Vagina (tissue), 2 donors: Measurements from ENCODE around the gene GABRA5.

Source experiments
- POLR2A ChIP-seq, 2 donors: fragments of 450-650 bp; IDR thresholded peaks; one replicate each; pipeline ENCODE4 v1.6.1; 2017; ENCODE audit warnings: antibody characterized with exemption in 2 of 2, mild to moderate bottlenecking in 2 of 2, moderate library complexity in 2 of 2
- POLR2AphosphoS5 ChIP-seq, 2 donors: sonication (generic); formaldehyde crosslinking; IDR thresholded peaks; one replicate each; pipeline ENCODE4 v1.9.0; 2017; ENCODE audit warnings: antibody characterized with exemption in 2 of 2, mild to moderate bottlenecking in 2 of 2, low read depth in 1 of 2; ENCODE audit not compliant: insufficient read depth in 1 of 2
- TF ChIP-seq, protein P1 (sequence below), 3 experiments: fragments of 450-650 bp in 2 of 3; fragments of 200-600 bp in 1 of 3; sonication (generic) in 1 of 3; IDR thresholded peaks; one replicate each; pipeline ENCODE4 v1.5.1; 2017 to 2019; ENCODE audit warnings: antibody characterized with exemption in 3 of 3, mild to moderate bottlenecking in 2 of 3, moderate library complexity in 2 of 3

- TF ChIP-seq, protein P1, sequence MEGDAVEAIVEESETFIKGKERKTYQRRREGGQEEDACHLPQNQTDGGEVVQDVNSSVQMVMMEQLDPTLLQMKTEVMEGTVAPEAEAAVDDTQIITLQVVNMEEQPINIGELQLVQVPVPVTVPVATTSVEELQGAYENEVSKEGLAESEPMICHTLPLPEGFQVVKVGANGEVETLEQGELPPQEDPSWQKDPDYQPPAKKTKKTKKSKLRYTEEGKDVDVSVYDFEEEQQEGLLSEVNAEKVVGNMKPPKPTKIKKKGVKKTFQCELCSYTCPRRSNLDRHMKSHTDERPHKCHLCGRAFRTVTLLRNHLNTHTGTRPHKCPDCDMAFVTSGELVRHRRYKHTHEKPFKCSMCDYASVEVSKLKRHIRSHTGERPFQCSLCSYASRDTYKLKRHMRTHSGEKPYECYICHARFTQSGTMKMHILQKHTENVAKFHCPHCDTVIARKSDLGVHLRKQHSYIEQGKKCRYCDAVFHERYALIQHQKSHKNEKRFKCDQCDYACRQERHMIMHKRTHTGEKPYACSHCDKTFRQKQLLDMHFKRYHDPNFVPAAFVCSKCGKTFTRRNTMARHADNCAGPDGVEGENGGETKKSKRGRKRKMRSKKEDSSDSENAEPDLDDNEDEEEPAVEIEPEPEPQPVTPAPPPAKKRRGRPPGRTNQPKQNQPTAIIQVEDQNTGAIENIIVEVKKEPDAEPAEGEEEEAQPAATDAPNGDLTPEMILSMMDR (IDR thresholded peaks at IDR 0.05), result no peak
- TF ChIP-seq POLR2A (IDR thresholded peaks at IDR 0.05) (no peak), POLR2AphosphoS5 (IDR thresholded peaks at IDR 0.05; ENCODE audit: insufficient read depth in 1 of 2, low read depth in 1 of 2) (no peak)
Measured at GRCh38 chr15:26854435-26854834, 12.4 kb upstream of the GABRA5 start.
